ENCODE data around the gene MEN1.

The MEN1 gene

DNA sequence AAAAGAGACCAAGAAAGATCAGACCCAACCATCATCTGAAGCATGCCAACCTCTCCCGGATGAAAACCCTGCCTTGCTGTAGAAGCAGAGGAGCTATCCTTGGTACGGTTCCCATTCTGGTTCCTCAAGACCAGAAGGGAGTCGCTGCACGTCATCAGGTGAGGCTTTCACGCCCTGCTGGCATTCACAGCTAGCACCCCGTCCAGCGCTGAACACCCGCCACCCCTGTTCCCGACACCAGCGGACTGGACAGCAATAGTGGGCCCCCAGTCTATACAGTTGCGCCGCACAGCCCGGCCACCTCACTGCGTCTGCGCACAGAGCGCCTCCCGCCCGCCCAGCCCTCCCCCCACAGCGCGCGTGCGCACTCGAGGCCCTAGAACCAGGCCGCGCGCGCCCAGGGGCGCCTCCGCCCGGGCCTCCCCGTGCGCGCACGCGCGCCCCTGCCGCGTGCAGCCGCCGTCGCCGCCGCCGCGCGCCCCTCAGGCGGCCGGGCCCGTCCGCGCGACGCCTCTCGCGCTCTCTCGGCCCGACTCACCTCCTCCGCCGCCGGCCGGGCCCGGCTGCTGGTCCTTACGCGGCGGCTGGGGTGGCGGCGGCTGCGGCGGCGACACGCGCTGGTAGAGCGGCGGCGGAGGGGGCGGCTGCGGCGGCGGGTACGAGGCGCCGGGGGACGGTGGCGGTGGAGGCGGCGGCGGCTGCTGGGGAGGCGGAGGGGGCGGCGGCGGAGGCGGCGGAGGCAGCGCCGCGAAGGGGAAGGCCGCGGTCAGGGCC is 32.7 kb downstream of the MEN1 start:
- Histone ChIP-seq H3K4me3 (ENCODE audit: low read depth, low read length) (peak overlapping the region; percentile 95), H3K36me3 (ENCODE audit: insufficient read depth, low read length) (peaks cover 38% of the 10 kb centered on the region), H3K27ac (ENCODE audit: low read depth, low read length) (peak overlapping the region; percentile 93), H3K27me3 (ENCODE audit: insufficient read depth, low read length) (no peaks in the 10 kb centered on the region), H2AFZ (ENCODE audit: low read length, unreplicated experiment) (no peak overlapping the region), H3K79me2 (ENCODE audit: control insufficient read depth, insufficient read depth, low read length, unreplicated experiment) (peaks cover 48% of the 10 kb centered on the region), H3K4me1 (ENCODE audit: control insufficient read depth, insufficient read depth, low read length, unreplicated experiment) (peaks cover 26% of the 10 kb centered on the region)

DNA sequence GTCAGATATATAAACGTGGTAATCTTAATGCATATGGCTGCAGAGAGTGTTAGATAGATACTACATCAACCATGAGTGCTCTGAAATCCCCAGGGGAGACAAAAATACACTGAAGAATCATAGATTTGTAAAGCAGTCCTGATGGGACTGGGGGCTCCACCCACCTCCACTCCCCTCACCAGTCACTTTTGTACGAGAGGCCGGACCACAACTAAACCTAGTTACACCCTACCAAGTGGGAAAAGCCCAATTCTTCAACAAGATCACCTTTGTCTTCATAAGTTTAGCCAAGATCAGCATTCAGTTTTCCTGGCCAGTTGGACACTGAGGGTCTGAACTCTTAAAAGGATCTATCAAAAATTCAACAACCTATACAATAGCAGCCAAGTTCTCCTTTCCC is 33.5 kb downstream of the MEN1 start:
- H3K4me3 ChIP-seq (ENCODE audit: low read depth, low read length) = peak overlapping the region; percentile 87
- peaks cover 46% of the 10 kb centered on the region for H3K36me3 ChIP-seq (ENCODE audit: insufficient read depth, low read length)
- peaks cover 30% of the 10 kb centered on the region for H3K4me1 ChIP-seq (ENCODE audit: control insufficient read depth, insufficient read depth, low read length, unreplicated experiment)
- H3K27me3 ChIP-seq (ENCODE audit: insufficient read depth, low read length) = no peaks in the 10 kb centered on the region
- no peak overlapping the region for H2AFZ ChIP-seq (ENCODE audit: low read length, unreplicated experiment)
- H3K79me2 ChIP-seq (ENCODE audit: control insufficient read depth, insufficient read depth, low read length, unreplicated experiment) = peaks cover 55% of the 10 kb centered on the region
- H3K27ac ChIP-seq (ENCODE audit: low read depth, low read length) = no peak overlapping the region

DNA sequence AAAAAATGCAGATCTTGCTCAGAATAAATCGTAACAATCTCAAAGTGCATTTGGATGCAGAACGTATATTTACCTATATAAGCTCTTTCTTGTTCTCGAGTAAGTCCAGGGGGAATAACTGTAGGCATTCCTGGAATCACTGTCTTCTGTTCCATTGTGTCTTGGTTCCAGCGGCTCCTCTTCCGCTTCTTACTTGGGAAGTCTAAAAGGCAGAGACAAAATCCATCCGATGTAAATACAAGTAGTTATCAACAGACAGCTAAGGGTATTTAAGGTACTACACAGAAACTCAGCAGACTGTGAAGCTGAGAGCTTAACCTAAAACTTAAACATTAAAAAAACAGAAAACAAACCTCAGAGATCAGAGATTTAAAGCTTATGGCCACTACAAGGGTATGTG is 33.9 kb downstream of the MEN1 start:
- Histone ChIP-seq H3K27ac (ENCODE audit: low read depth, low read length) (no peak overlapping the region), H3K27me3 (ENCODE audit: insufficient read depth, low read length) (no peaks in the 10 kb centered on the region), H2AFZ (ENCODE audit: low read length, unreplicated experiment) (no peak overlapping the region), H3K36me3 (ENCODE audit: insufficient read depth, low read length) (peaks cover 51% of the 10 kb centered on the region), H3K4me3 (ENCODE audit: low read depth, low read length) (peak overlapping the region; percentile 87), H3K79me2 (ENCODE audit: control insufficient read depth, insufficient read depth, low read length, unreplicated experiment) (peaks cover 59% of the 10 kb centered on the region), H3K4me1 (ENCODE audit: control insufficient read depth, insufficient read depth, low read length, unreplicated experiment) (peaks cover 30% of the 10 kb centered on the region)

DNA sequence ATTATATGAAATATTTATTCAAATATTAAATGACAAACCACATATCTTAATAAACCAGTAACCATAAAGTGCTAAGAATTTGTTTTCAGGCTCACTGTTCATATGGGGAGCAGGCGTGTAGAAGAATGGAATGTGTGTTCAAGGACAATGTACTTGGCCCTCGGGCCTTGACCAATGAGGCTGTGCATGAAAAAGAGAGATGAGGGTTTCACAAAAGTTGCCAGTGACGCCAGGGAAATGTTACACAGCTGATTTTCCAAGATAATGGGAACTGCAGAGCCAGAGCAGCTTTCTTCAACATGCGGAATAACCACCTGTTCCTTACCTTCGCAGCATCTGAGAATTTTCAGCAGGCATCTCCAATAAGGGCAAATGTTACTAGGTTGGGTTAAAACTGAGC is 36.2 kb downstream of the MEN1 start:
- Histone ChIP-seq H3K4me3 (ENCODE audit: low read depth, low read length) (no peak overlapping the region), H2AFZ (ENCODE audit: low read length, unreplicated experiment) (no peak overlapping the region), H3K4me1 (ENCODE audit: control insufficient read depth, insufficient read depth, low read length, unreplicated experiment) (peaks cover 23% of the 10 kb centered on the region), H3K36me3 (ENCODE audit: insufficient read depth, low read length) (peaks cover 71% of the 10 kb centered on the region), H3K27me3 (ENCODE audit: insufficient read depth, low read length) (no peaks in the 10 kb centered on the region), H3K79me2 (ENCODE audit: control insufficient read depth, insufficient read depth, low read length, unreplicated experiment) (peaks cover 67% of the 10 kb centered on the region), H3K27ac (ENCODE audit: low read depth, low read length) (no peak overlapping the region)

DNA sequence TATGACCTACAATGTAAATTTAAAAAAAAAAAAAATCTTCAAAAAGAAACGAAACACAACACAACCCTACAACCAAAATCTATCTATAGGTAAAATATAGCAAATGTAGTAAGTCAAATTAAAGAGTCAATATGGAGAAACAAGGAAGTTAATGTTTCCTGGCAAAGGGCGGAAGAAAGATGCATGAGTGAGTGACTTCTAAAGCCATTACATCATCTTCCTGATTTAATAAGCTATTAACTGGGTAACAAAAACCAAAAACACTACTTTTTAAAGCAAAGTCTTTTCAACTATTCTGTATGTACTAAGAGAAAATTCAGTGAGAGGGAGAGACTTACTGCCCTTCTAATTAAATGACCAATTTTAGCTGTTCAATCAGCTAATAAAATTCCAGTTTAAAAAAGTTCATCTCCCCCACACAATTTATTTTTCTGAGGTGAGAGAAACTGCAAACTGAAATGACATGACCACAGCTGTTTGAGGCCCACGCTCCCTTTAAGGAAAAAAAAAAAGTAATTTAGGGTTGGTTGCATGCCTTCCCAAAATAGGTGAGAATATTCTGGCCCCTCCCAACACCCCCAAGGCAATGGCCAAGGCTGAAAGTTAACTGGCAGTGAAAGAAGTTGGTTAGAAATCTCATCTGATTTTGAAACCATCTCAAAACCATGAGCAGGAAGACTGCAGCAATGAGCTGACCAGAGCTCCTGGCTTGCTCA is 37.9 kb downstream of the MEN1 start:
- H3K4me3 ChIP-seq (ENCODE audit: low read depth, low read length) = no peak overlapping the region
- no peaks in the 10 kb centered on the region for H3K27me3 ChIP-seq (ENCODE audit: insufficient read depth, low read length)
- peaks cover 71% of the 10 kb centered on the region for H3K79me2 ChIP-seq (ENCODE audit: control insufficient read depth, insufficient read depth, low read length, unreplicated experiment)
- no peak overlapping the region; the same call in 1 of the 2 replicates for H3K27ac ChIP-seq (ENCODE audit: low read depth, low read length)
- peaks cover 87% of the 10 kb centered on the region for H3K36me3 ChIP-seq (ENCODE audit: insufficient read depth, low read length)
- no peak overlapping the region for H2AFZ ChIP-seq (ENCODE audit: low read length, unreplicated experiment)
- peaks cover 23% of the 10 kb centered on the region for H3K4me1 ChIP-seq (ENCODE audit: control insufficient read depth, insufficient read depth, low read length, unreplicated experiment)

DNA sequence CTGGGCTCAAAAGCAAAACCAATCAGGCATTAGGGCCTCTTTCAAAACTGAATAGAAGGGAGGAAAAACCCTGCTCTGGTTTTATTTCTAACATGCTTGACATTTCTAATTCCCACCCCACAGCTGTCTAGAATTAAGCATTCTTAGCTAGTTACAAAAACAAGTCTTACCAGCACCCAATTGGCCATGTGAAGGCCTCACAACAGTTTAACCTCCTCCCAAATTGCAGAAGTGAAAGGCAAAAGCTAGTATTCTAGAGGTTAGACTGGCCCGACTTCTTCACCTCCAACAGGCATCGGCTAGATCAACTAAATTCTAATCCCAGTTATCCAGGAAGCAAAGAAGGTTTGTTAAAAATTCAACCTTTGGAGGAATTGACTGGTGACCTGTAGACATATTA is 38.5 kb downstream of the MEN1 start:
- peaks cover 92% of the 10 kb centered on the region for H3K36me3 ChIP-seq (ENCODE audit: insufficient read depth, low read length)
- no peak overlapping the region for H2AFZ ChIP-seq (ENCODE audit: low read length, unreplicated experiment)
- H3K79me2 ChIP-seq (ENCODE audit: control insufficient read depth, insufficient read depth, low read length, unreplicated experiment) = peaks cover 66% of the 10 kb centered on the region
- H3K27ac ChIP-seq (ENCODE audit: low read depth, low read length) = no peak overlapping the region; the same call in 1 of the 2 replicates
- H3K4me1 ChIP-seq (ENCODE audit: control insufficient read depth, insufficient read depth, low read length, unreplicated experiment) = peaks cover 23% of the 10 kb centered on the region
- no peak overlapping the region for H3K4me3 ChIP-seq (ENCODE audit: low read depth, low read length)
- H3K27me3 ChIP-seq (ENCODE audit: insufficient read depth, low read length) = no peaks in the 10 kb centered on the region

DNA sequence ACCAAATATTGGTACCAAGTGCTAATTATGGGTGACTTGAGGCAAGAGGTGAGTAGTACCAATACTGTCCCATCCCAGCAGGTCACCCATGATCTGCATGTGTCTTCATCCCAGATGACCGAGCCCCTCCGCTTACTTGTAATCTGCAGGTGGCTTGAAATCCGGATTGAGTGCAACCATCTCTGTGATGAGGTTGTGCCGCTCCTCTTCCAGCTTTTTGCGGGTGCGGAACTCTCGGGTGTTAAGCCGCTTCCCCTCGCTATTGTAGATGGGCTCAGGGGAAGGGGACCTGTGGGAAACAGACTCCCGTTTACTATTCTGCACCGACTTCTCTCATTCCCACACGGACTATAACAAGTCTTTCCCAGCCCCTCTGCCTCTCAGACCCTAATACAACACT is 40.2 kb downstream of the MEN1 start:
- H3K27me3 ChIP-seq (ENCODE audit: insufficient read depth, low read length) = no peaks in the 10 kb centered on the region
- peaks cover 78% of the 10 kb centered on the region for H3K36me3 ChIP-seq (ENCODE audit: insufficient read depth, low read length)
- peaks cover 8% of the 10 kb centered on the region for H3K4me1 ChIP-seq (ENCODE audit: control insufficient read depth, insufficient read depth, low read length, unreplicated experiment)
- no peak overlapping the region for H3K4me3 ChIP-seq (ENCODE audit: low read depth, low read length)
- no peak overlapping the region for H2AFZ ChIP-seq (ENCODE audit: low read length, unreplicated experiment)
- H3K79me2 ChIP-seq (ENCODE audit: control insufficient read depth, insufficient read depth, low read length, unreplicated experiment) = peaks cover 50% of the 10 kb centered on the region
- H3K27ac ChIP-seq (ENCODE audit: low read depth, low read length) = no peak overlapping the region

DNA sequence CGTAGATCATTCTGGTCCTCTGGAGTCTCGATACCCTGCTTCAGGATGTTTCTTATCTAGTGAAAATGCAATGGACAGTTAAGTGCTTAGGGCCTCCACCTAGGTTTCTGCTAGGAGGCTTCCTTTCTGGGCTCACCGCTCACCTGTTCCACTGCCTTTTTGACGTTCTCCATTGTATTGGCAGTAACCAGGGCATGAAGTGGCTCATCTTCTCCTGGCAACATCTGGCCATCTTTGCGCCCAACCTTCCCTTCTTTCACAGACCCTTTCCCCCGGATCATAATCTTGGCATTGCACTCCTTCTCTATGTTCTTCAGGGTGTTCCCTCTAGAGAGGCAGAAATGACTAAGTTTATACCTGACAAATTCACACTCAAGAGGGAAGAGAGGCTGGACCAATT is 41.1 kb downstream of the MEN1 start:
- peaks cover 43% of the 10 kb centered on the region for H3K79me2 ChIP-seq (ENCODE audit: control insufficient read depth, insufficient read depth, low read length, unreplicated experiment)
- H3K4me3 ChIP-seq (ENCODE audit: low read depth, low read length) = no peak overlapping the region
- H3K27ac ChIP-seq (ENCODE audit: low read depth, low read length) = no peak overlapping the region
- H3K36me3 ChIP-seq (ENCODE audit: insufficient read depth, low read length) = peaks cover 81% of the 10 kb centered on the region
- H3K4me1 ChIP-seq (ENCODE audit: control insufficient read depth, insufficient read depth, low read length, unreplicated experiment) = peaks cover 15% of the 10 kb centered on the region
- H3K27me3 ChIP-seq (ENCODE audit: insufficient read depth, low read length) = no peaks in the 10 kb centered on the region
- no peak overlapping the region for H2AFZ ChIP-seq (ENCODE audit: low read length, unreplicated experiment)

DNA sequence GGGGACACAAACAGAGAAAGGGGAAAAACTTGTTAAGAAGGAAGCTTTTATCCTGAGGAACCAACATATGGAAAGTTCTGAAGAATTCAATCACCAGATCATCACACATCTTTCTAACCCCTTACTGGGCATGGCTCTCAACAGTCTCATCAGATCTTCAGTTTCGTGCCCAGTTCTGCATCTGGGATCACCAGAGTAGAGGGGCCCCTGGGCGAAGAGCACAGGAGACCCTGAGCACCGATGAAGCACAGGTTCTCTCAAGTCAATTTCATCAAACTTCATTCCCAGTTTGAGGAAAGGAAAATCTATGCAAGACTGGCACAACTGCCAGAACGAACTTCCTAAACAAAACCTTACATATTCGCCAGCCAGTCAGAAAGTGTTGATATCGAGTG is 42.1 kb downstream of the MEN1 start:
- no peak overlapping the region for H3K27ac ChIP-seq (ENCODE audit: low read depth, low read length)
- peaks cover 33% of the 10 kb centered on the region for H3K79me2 ChIP-seq (ENCODE audit: control insufficient read depth, insufficient read depth, low read length, unreplicated experiment)
- no peak overlapping the region for H2AFZ ChIP-seq (ENCODE audit: low read length, unreplicated experiment)
- H3K27me3 ChIP-seq (ENCODE audit: insufficient read depth, low read length) = no peaks in the 10 kb centered on the region
- H3K36me3 ChIP-seq (ENCODE audit: insufficient read depth, low read length) = peaks cover 72% of the 10 kb centered on the region
- H3K4me3 ChIP-seq (ENCODE audit: low read depth, low read length) = no peak overlapping the region
- H3K4me1 ChIP-seq (ENCODE audit: control insufficient read depth, insufficient read depth, low read length, unreplicated experiment) = peaks cover 25% of the 10 kb centered on the region

DNA sequence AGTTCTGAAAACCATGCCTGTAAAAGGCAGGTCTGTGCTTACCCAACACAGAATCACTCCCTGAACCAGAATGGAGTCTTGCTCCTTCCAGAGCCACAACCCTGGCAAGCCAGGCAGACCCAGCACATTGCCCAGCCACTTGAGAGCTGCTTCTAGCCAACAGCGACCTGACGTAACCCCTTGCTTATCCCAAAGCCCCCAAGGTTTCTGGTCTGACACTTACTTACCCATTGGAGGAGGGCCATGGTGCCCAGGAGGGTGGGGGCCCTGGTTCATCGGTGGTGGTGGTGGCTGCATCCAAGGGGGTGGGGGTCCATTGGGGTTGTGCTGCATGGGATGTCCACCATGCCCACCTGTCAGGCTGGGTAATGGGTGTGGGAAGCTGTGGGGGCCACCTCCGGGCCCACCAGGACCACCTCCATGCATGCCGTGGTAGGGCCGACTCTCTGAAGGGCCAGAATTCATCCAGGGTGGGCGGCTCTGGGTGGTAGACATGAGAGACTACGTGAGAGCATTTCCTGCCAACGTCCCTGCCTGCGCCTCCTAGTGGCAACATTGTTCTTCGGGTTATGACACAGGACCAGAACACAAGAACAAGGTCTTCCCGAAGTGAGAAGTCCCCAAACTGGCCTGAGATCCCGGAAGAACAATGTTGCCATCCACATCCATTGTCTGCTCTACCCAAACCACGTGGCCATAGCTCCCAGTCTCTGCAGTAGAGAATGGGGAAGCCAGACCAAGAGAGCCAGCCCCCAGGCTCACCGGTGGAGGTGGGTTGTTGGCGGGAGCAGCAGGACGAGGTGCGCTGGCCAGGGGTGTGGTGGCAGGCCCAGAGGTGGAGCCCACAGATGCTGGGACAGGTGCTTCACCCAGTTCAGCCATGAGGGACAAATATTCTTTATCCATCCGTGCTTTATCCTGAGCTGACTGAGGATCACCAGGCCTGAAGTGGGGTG is 42.7 kb downstream of the MEN1 start:
- Histone ChIP-seq H3K4me3 (ENCODE audit: low read depth, low read length) (no peak overlapping the region), H3K27ac (ENCODE audit: low read depth, low read length) (no peak overlapping the region), H3K36me3 (ENCODE audit: insufficient read depth, low read length) (peaks cover 65% of the 10 kb centered on the region), H3K79me2 (ENCODE audit: control insufficient read depth, insufficient read depth, low read length, unreplicated experiment) (peaks cover 27% of the 10 kb centered on the region), H3K27me3 (ENCODE audit: insufficient read depth, low read length) (no peaks in the 10 kb centered on the region), H2AFZ (ENCODE audit: low read length, unreplicated experiment) (no peak overlapping the region), H3K4me1 (ENCODE audit: control insufficient read depth, insufficient read depth, low read length, unreplicated experiment) (peaks cover 26% of the 10 kb centered on the region)
